Measurements from ENCODE around the gene FAM187B. TPM values are rescaled to one million over a fixed set of nuclear protein-coding genes. Genes with fewer than 3 reads are reported as not detected.
A peak's percentile ranks its signal among the peaks of the same experiment; 100 is the strongest.

Gene FAM187B
- total RNA-seq, 1 experiment from 2014 or later, result not detected

GRCh38 chr19:35211545-35212230 lies 16.9 kb downstream of the FAM187B start:
- H2BK12ac ChIP-seq (ENCODE audit: insufficient read length, low read depth, low read length), result no peak overlapping the region
- no peak overlapping the region for H3K9ac ChIP-seq (ENCODE audit: extremely low read depth, insufficient read length, low read length)
- H4K5ac ChIP-seq (ENCODE audit: insufficient read length, low read depth, low read length), result no peak overlapping the region
- H3K79me2 ChIP-seq (ENCODE audit: insufficient read depth, low read length), result no peaks in the 10 kb centered on the region
- H2BK20ac ChIP-seq (ENCODE audit: low read depth, low read length, poor library complexity, severe bottlenecking), result no peak overlapping the region
- no peak overlapping the region for H3K56ac ChIP-seq (ENCODE audit: insufficient read length, low read depth, low read length)
- H3K9me3 ChIP-seq (ENCODE audit: control insufficient read depth, low read depth, low read length), result no peaks in the 10 kb centered on the region
- H2AK5ac ChIP-seq (ENCODE audit: insufficient read length, low read length), result no peak overlapping the region
- no peak overlapping the region; a peak in 1 of 5 replicates for H3K4me3 Mint-ChIP-seq
- H3K27me3 ChIP-seq (ENCODE audit: insufficient read depth, low read length), result no peaks in the 10 kb centered on the region
- H3K14ac ChIP-seq (ENCODE audit: insufficient read depth, low read length), result no peak overlapping the region
- no peak overlapping the region for H3K18ac ChIP-seq (ENCODE audit: insufficient read length, low read depth, low read length)
- H3K4me2 ChIP-seq (ENCODE audit: insufficient read depth, insufficient read length, low read length), result no peak overlapping the region
- TF ChIP-seq, protein P1, sequence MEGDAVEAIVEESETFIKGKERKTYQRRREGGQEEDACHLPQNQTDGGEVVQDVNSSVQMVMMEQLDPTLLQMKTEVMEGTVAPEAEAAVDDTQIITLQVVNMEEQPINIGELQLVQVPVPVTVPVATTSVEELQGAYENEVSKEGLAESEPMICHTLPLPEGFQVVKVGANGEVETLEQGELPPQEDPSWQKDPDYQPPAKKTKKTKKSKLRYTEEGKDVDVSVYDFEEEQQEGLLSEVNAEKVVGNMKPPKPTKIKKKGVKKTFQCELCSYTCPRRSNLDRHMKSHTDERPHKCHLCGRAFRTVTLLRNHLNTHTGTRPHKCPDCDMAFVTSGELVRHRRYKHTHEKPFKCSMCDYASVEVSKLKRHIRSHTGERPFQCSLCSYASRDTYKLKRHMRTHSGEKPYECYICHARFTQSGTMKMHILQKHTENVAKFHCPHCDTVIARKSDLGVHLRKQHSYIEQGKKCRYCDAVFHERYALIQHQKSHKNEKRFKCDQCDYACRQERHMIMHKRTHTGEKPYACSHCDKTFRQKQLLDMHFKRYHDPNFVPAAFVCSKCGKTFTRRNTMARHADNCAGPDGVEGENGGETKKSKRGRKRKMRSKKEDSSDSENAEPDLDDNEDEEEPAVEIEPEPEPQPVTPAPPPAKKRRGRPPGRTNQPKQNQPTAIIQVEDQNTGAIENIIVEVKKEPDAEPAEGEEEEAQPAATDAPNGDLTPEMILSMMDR (conservative IDR thresholded peaks at IDR 0.05), result no peak
- no peak overlapping the region for H4K91ac ChIP-seq (ENCODE audit: insufficient read length, low read depth, low read length)
- H4K8ac ChIP-seq (replicated peaks; ENCODE audit: insufficient read length, low read depth, low read length), result no peak overlapping the region
- no peak overlapping the region for H2AFZ ChIP-seq (ENCODE audit: low read length)
- H2BK120ac ChIP-seq (ENCODE audit: low read depth, low read length, poor library complexity, severe bottlenecking), result no peak overlapping the region
- peaks cover 13 to 16% of the 10 kb centered on the region in 2 experiments for H3K4me1 Mint-ChIP-seq
- H3K27ac Mint-ChIP-seq, result peak overlapping the region in 2 of 3 experiments; percentile 56 to 57; a peak in 2 of 7 replicates
- H3K9me3 Mint-ChIP-seq, result peaks cover 0 to 2% of the 10 kb centered on the region in 2 experiments; a peak in 3 of 5 replicates
- H3T11ph ChIP-seq (ENCODE audit: low read length), result no peak overlapping the region
- WGBS (ENCODE audit: extremely low coverage, insufficient read length, low lambda C conversion rate), result no CpG with 5 or more reads among the region's 7 CpGs
- DNase-seq, result no peak
- no peaks in the 10 kb centered on the region for H4K20me1 ChIP-seq (ENCODE audit: control insufficient read depth, insufficient read depth, insufficient read length)
- H3K23me2 ChIP-seq (ENCODE audit: insufficient read length, low read depth, low read length, poor library complexity, severe bottlenecking), result no peaks in the 10 kb centered on the region
- no peak overlapping the region for H3K27ac ChIP-seq (ENCODE audit: insufficient read length, low read depth, low read length)
- H3K79me1 ChIP-seq (ENCODE audit: insufficient read depth, low read depth, low read length, poor library complexity, severe bottlenecking), result no peaks in the 10 kb centered on the region
- no peaks in the 10 kb centered on the region for H3K36me3 Mint-ChIP-seq (ENCODE audit: insufficient read depth in 1 of 3, low read depth in 3 of 3)
- H3K23ac ChIP-seq (ENCODE audit: insufficient read length, low read depth, low read length), result no peak overlapping the region
- H3K4ac ChIP-seq (ENCODE audit: low read depth, low read length), result peak overlapping the region; percentile 6; the same call in 1 of the 2 replicates
- no peak overlapping the region for H2BK15ac ChIP-seq (ENCODE audit: low read depth, low read length)
- H2BK5ac ChIP-seq (ENCODE audit: insufficient read length, low read length), result no peak overlapping the region
- 0 out of 2 replicates have a peak, but pooled peaks cover 2% of the 10 kb centered on the region for H3K4me1 ChIP-seq (ENCODE audit: insufficient read depth, low read length)
- H3K27me3 Mint-ChIP-seq (ENCODE audit: low read depth), result no peaks in the 10 kb centered on the region; the same call in 1 of the 2 replicates

Data from H9 (cell line).